Mononuclear cell (primary cell): ENCODE results near the gene LCP1. TPM values are rescaled to one million over a fixed set of nuclear protein-coding genes. Genes with fewer than 3 reads are reported as not detected.
A peak's percentile ranks its signal among the peaks of the same experiment; 100 is the strongest.
"Not testable (repeated sequence)": the region's sequence is repeated elsewhere in the genome, so short reads cannot be mapped to it uniquely, and the experiment has no call there.

ENCODE experiments used
- H3K27me3 ChIP-seq: 2 replicates; pipeline ENCODE4 v1.6.0; 2011; ENCODE audit warnings: low read length, control low read depth; ENCODE audit not compliant: insufficient read depth
- H3K4me1 ChIP-seq: 2 replicates; pipeline ENCODE4 v1.5.1; 2011; ENCODE audit warnings: mild to moderate bottlenecking, low read length, control low read depth; ENCODE audit not compliant: insufficient read depth
- H3K4me3 ChIP-seq: 2 replicates; pipeline ENCODE4 v1.5.1; 2011; ENCODE audit warnings: mild to moderate bottlenecking, low read length, moderate library complexity
- H3K9me3 ChIP-seq: 2 replicates; pipeline ENCODE4 v1.5.1; 2011; ENCODE audit warnings: low read depth, mild to moderate bottlenecking, control low read depth, low read length
- total RNA-seq: library from RNA; depleted of rRNA; stranded (reverse); fragments of >200 nt; gene quantifications from one replicate; pipeline ENCODE4 v1.2.3, GENCODE V29; 2012

Gene LCP1
- total RNA-seq, 1 donor: 899 TPM

DNA sequence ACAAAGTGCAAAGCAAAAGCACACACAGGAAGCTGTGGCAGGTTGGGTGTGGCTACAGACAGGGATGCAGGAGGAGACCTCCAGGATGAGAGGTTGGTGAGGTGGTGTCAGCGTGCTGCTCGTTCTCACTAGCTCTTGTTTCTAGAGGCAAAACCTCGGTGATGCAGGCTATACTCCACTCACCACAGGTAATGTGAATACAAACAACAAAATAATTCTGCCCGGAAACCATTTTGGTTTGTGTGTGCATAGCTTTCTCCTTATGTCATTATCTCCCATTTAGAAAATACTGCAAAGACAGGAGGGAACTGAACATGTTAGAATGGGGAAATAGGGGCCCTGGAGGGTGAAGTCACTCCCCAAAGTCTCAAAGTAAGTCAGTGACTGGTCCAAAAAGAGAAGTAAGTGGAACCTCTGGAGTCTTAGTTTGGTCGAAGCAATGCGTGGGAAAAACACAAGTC is 9.4 kb downstream of the LCP1 start:
- Histone ChIP-seq H3K9me3 (no peaks in the 10 kb centered on the region), H3K4me3 (no peak overlapping the region), H3K4me1 (peaks cover 95% of the 10 kb centered on the region), H3K27me3 (no peaks in the 10 kb centered on the region)

DNA sequence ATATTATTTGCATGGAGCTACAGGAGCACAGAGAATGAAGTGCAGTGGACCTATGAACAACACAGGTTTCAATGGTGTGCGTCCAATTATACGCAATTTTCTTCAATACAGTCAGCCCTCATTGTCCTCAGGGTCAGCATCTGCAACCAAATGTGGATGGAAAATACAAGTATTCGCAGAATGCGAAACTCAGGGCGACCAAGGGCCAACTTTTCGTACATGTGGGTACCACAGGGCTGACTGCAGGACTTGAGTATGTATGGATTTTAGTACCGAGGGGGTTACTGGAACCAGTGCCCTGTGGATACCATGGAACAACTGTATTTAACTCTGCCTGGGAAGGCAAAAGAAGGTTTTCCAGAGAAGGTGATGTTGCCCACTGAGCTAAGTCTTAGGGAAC is 10.2 kb downstream of the LCP1 start:
- H3K4me1 ChIP-seq: peaks cover 96% of the 10 kb centered on the region
- no peaks in the 10 kb centered on the region for H3K9me3 ChIP-seq
- H3K27me3 ChIP-seq: no peaks in the 10 kb centered on the region
- peak overlapping the region; percentile 12 for H3K4me3 ChIP-seq

GRCh38 chr13:46171217-46171616 is 10.8 kb downstream of the LCP1 start:
- H3K27me3 ChIP-seq: no peaks in the 10 kb centered on the region
- H3K9me3 ChIP-seq: no peaks in the 10 kb centered on the region
- peaks cover 94% of the 10 kb centered on the region for H3K4me1 ChIP-seq
- peak overlapping the region; percentile 12 for H3K4me3 ChIP-seq

GRCh38 chr13:46170687-46171086 is 11.3 kb downstream of the LCP1 start:
- H3K9me3 ChIP-seq: no peaks in the 10 kb centered on the region
- peaks cover 96% of the 10 kb centered on the region for H3K4me1 ChIP-seq
- no peak overlapping the region for H3K4me3 ChIP-seq
- H3K27me3 ChIP-seq: no peaks in the 10 kb centered on the region

- H3K4me1 ChIP-seq: peaks cover 96% of the 10 kb centered on the region
- no peaks in the 10 kb centered on the region for H3K27me3 ChIP-seq
- H3K9me3 ChIP-seq: no peaks in the 10 kb centered on the region
- H3K4me3 ChIP-seq: no peak overlapping the region
Observed at GRCh38 chr13:46170268-46170667, 11.7 kb downstream of the LCP1 start.

GRCh38 chr13:46169758-46170157 is 12.2 kb downstream of the LCP1 start:
- peaks cover 96% of the 10 kb centered on the region for H3K4me1 ChIP-seq
- H3K4me3 ChIP-seq: no peak overlapping the region
- H3K27me3 ChIP-seq: no peaks in the 10 kb centered on the region
- no peaks in the 10 kb centered on the region for H3K9me3 ChIP-seq

- H3K27me3 ChIP-seq: no peaks in the 10 kb centered on the region
- H3K9me3 ChIP-seq: no peaks in the 10 kb centered on the region
- H3K4me3 ChIP-seq: no peak overlapping the region
- peaks cover 95% of the 10 kb centered on the region for H3K4me1 ChIP-seq
Observed at GRCh38 chr13:46168783-46169182, 13.2 kb downstream of the LCP1 start.

DNA sequence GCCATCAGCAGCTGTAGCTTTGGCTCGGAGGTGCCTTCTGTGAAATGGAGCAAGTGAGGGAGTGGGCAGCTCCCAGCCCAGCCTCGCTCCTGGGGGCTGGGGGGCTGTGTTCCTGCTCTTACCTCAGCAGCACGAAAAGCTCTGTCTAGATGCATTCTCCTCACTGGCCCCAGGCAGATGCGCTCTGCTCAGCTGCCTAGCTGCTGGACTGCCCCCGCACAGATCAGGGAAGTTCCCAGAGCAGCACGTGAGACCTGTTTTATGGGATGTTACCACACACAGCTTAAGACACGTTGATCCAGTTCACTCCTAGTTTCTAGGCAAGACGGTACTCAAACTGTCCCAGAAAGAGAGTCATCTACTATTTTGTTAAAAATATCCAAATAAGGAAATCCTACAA is 13.6 kb downstream of the LCP1 start:
- peaks cover 94% of the 10 kb centered on the region for H3K4me1 ChIP-seq
- no peak overlapping the region for H3K4me3 ChIP-seq

DNA sequence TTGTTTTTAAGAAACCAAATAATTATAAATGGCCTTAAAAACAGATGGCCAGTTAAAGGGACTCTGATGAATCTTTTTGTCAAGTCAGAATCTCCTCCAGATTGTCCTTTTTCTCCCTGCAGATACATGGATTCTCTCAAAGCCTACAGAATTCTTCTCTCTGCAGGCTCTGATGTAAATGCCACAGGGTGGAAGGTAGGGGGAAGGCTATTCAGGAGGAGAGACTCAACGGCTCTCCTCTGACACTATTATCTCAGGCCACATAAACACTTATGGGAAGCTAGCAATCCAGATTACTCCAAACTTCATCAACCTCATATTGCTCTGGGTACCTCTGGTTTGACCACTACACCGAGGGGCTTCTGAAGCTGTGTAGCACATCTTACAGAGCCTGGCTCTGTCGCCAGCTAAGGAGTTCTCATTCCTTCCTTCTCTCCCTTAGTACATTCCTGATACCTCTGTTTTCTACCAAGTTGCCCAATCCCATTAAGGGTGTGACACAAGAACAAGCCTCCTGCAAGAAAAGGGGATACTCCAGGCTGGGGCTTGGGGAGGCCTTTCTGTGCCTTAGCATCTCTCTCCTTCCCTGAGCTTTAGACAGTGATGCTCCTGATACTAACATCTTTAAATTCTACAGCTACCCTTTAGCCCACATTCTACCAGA is 14.9 kb downstream of the LCP1 start:
- Histone ChIP-seq H3K4me3 (no peak overlapping the region), H3K4me1 (peaks cover 81% of the 10 kb centered on the region), H3K9me3 (no peaks in the 10 kb centered on the region), H3K27me3 (no peaks in the 10 kb centered on the region)

More for the DNA sequence above, 13.6 kb downstream of the LCP1 start:
- H3K27me3 ChIP-seq: no peaks in the 10 kb centered on the region
- H3K9me3 ChIP-seq: no peaks in the 10 kb centered on the region

- Histone ChIP-seq H3K4me3 (no peak overlapping the region), H3K9me3 (no peaks in the 10 kb centered on the region), H3K27me3 (no peaks in the 10 kb centered on the region), H3K4me1 (peaks cover 81% of the 10 kb centered on the region)
Observed at GRCh38 chr13:46166224-46166584, 15.8 kb downstream of the LCP1 start.

GRCh38 chr13:46165485-46166223 is 16.3 kb downstream of the LCP1 start:
- no peaks in the 10 kb centered on the region for H3K9me3 ChIP-seq
- peaks cover 81% of the 10 kb centered on the region for H3K4me1 ChIP-seq
- no peaks in the 10 kb centered on the region for H3K27me3 ChIP-seq
- no peak overlapping the region for H3K4me3 ChIP-seq

DNA sequence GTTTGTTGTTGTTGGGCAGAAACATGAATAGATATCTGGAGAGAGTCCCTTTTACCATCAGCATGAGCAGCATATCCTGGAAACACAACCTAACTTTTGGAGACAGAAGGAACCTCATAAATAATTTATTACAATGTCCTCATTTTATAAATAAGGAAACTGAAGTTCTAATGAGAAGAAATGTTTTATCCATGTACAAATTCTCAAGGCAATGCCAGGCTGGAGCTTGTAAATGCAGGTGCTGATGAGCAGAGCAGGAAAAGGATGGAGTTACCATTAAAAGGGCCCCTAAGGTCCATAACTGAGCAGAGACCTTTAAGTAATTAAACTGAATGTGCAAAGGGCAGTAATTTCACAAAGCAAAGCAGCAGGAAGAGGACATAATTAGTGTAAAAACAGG is 17.3 kb downstream of the LCP1 start:
- Histone ChIP-seq H3K4me3 (no peak overlapping the region), H3K9me3 (no peaks in the 10 kb centered on the region), H3K27me3 (no peaks in the 10 kb centered on the region), H3K4me1 (peaks cover 81% of the 10 kb centered on the region)

- not testable (repeated sequence) for H3K27me3 ChIP-seq, H3K4me3 ChIP-seq, H3K9me3 ChIP-seq
- H3K4me1 ChIP-seq: peaks cover 66% of the 10 kb centered on the region
Observed at GRCh38 chr13:46162741-46163140, 19.2 kb downstream of the LCP1 start.

DNA sequence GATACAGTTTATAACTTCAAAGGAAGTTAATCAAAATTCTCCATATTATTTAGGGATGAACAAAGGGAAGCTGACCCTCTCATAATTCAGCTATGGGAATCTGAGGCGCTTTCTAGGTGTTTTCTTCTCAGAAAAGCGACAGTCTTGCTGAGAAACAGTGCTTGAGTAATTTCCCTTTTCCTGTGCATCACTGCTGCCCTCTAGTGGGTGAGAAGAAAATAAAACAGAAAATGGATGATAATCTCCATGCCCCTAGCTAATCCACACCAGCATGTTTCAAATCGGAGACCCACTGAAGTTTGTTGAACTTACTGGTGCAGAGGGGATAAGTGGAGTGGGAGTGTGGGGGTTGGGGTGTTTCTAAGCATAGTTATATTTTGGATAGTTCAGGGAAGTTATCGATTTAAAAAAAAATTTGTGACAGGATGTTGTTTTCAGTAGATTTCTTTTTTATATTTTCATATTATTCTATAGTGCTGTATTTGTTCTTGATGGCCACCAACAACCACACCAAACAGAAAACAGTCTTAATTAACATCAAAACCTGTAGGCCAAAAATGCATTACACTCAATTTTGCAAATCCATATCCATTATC is 21.4 kb downstream of the LCP1 start:
- H3K4me3 ChIP-seq: no peak overlapping the region
- no peaks in the 10 kb centered on the region for H3K27me3 ChIP-seq
- H3K4me1 ChIP-seq: peaks cover 47% of the 10 kb centered on the region
- H3K9me3 ChIP-seq: no peaks in the 10 kb centered on the region

DNA sequence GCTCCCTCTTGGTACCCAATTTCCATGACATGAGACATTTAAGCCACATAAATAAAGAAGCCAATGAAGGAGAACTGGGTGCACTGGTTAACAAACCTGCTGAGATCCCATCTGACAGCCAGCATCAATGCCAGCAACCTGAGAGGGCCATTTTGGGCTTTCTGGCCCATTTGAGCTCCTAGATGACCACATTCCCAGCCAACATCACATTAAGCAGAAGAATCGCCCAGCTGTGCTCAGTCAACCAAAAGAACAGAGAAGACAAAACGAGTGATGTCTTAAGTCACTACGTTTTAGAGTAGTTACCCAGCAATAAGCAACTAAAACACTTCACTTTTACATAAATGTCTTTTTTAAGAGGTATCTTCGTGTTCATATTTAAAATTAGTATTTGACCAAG is 21.9 kb downstream of the LCP1 start:
- Histone ChIP-seq H3K4me1 (peaks cover 42% of the 10 kb centered on the region), H3K9me3 (no peaks in the 10 kb centered on the region), H3K4me3 (no peak overlapping the region), H3K27me3 (no peaks in the 10 kb centered on the region)
